Urinary bladder (tissue), 4 donors: ENCODE measurements around the gene COL18A1. TPM values are rescaled to one million over a fixed set of nuclear protein-coding genes. Genes with fewer than 3 reads are reported as not detected.

Source experiments
- DNase-seq: peaks from one replicate; pipeline ENCODE4 v3.0.0-alpha.2; 2015; ENCODE audit errors: extremely low spot score
- H3K27ac ChIP-seq: one replicate; pipeline ENCODE4 v1.5.1; 2013; ENCODE audit warnings: low read depth, mild to moderate bottlenecking, moderate library complexity
- H3K36me3 ChIP-seq: one replicate; pipeline ENCODE4 v1.6.1; 2013; ENCODE audit warnings: mild to moderate bottlenecking, moderate library complexity; ENCODE audit not compliant: insufficient read depth
- H3K4me1 ChIP-seq: one replicate; pipeline ENCODE4 v1.6.1; 2013; ENCODE audit warnings: mild to moderate bottlenecking, moderate library complexity; ENCODE audit not compliant: insufficient read depth
- H3K4me3 ChIP-seq: one replicate; pipeline ENCODE4 v1.5.1; 2013; ENCODE audit warnings: low read depth, low read length
- WGBS: extraction: QIAGEN DNeasy Blood & Tissue Kit; methylation state at CpG from one replicate; pipeline ENCODE4 v1.1.7; 2013; 5-methylcytosine and 5-hydroxymethylcytosine counted together
- polyA plus RNA-seq: library from polyadenylated mRNA; stranded (reverse); fragments of 200-250 nt; gene quantifications from one replicate; pipeline ENCODE4 v1.2.3, GENCODE V29; 2013
- total RNA-seq: library from RNA; depleted of rRNA; stranded (reverse); fragments of >200 nt; gene quantifications from one replicate; pipeline ENCODE4 v1.2.3, GENCODE V29; 2014
- donor health status: healthy with polysubstance abuse.
- donor health status: healthy.

COL18A1 gene
- total and polyA plus RNA-seq, 2 donors = 60.7 to 111 TPM

GRCh38 chr21:45511007-45511406 is 106.0 kb downstream of the COL18A1 start:
- Histone ChIP-seq H3K4me1 (no peaks in the 10 kb centered on the region), H3K36me3 (no peaks in the 10 kb centered on the region), H3K4me3 (no peak overlapping the region), H3K27ac (no peak overlapping the region)
- DNase-seq = no peak
- 78% methylated on average over 12 of the region's 12 CpGs for WGBS

GRCh38 chr21:45511661-45512431 is 106.9 kb downstream of the COL18A1 start:
- Histone ChIP-seq H3K4me3 (no peak overlapping the region), H3K27ac (no peak overlapping the region), H3K36me3 (no peaks in the 10 kb centered on the region), H3K4me1 (no peaks in the 10 kb centered on the region)
- DNase-seq = no peak
- 90% methylated on average over 35 of the region's 35 CpGs for WGBS

GRCh38 chr21:45512626-45513002 is 107.6 kb downstream of the COL18A1 start:
- Histone ChIP-seq H3K36me3 (no peaks in the 10 kb centered on the region), H3K4me1 (no peaks in the 10 kb centered on the region), H3K27ac (peak overlapping the region; percentile 51), H3K4me3 (no peak overlapping the region)
- no peak for DNase-seq
- WGBS = 88% methylated on average over 8 of the region's 8 CpGs

GRCh38 chr21:45513003-45513717 is 108.2 kb downstream of the COL18A1 start:
- Histone ChIP-seq H3K36me3 (no peaks in the 10 kb centered on the region), H3K4me1 (no peaks in the 10 kb centered on the region), H3K4me3 (no peak overlapping the region), H3K27ac (peak overlapping the region; percentile 51)
- peak; percentile 63 for DNase-seq
- 81% methylated on average over 19 of the region's 19 CpGs for WGBS

- no peak for DNase-seq
- Histone ChIP-seq H3K4me3 (no peak overlapping the region), H3K27ac (peak overlapping the region; percentile 60), H3K4me1 (no peaks in the 10 kb centered on the region), H3K36me3 (no peaks in the 10 kb centered on the region)
- WGBS = 86% methylated on average over 11 of the region's 11 CpGs
Measured at GRCh38 chr21:45513741-45514310, 108.9 kb downstream of the COL18A1 start.

- 90% methylated on average over 22 of the region's 22 CpGs for WGBS
- no peak for DNase-seq
- no peak overlapping the region for H3K4me3 ChIP-seq
- peak overlapping the region; percentile 60 for H3K27ac ChIP-seq
- H3K36me3 ChIP-seq = no peaks in the 10 kb centered on the region
- no peaks in the 10 kb centered on the region for H3K4me1 ChIP-seq
Measured at GRCh38 chr21:45514311-45515021, 109.5 kb downstream of the COL18A1 start.

- no peak overlapping the region for H3K27ac ChIP-seq
- DNase-seq = no peak
- WGBS = 91% methylated on average over 31 of the region's 31 CpGs
- no peak overlapping the region for H3K4me3 ChIP-seq
- H3K4me1 ChIP-seq = no peaks in the 10 kb centered on the region
- H3K36me3 ChIP-seq = no peaks in the 10 kb centered on the region
Measured at GRCh38 chr21:45515241-45516061, 110.5 kb downstream of the COL18A1 start.

- Histone ChIP-seq H3K4me3 (no peak overlapping the region), H3K27ac (no peak overlapping the region), H3K36me3 (no peaks in the 10 kb centered on the region), H3K4me1 (no peaks in the 10 kb centered on the region)
- WGBS = 87% methylated on average over 21 of the region's 21 CpGs
- no peak for DNase-seq
Measured at GRCh38 chr21:45516071-45516670, 111.2 kb downstream of the COL18A1 start.

- no peak overlapping the region for H3K27ac ChIP-seq
- DNase-seq = no peak
- H3K4me1 ChIP-seq = no peaks in the 10 kb centered on the region
- H3K4me3 ChIP-seq = no peak overlapping the region
- H3K36me3 ChIP-seq = no peaks in the 10 kb centered on the region
- 95% methylated on average over 14 of the region's 14 CpGs for WGBS
Measured at GRCh38 chr21:45516671-45517151, 111.7 kb downstream of the COL18A1 start.

GRCh38 chr21:45517249-45518065 is 112.5 kb downstream of the COL18A1 start:
- no peak overlapping the region for H3K27ac ChIP-seq
- no peaks in the 10 kb centered on the region for H3K4me1 ChIP-seq
- WGBS = 93% methylated on average over 15 of the region's 15 CpGs
- H3K36me3 ChIP-seq = no peaks in the 10 kb centered on the region
- H3K4me3 ChIP-seq = no peak overlapping the region
- no peak for DNase-seq

- Histone ChIP-seq H3K4me3 (no peak overlapping the region), H3K4me1 (no peaks in the 10 kb centered on the region), H3K27ac (no peak overlapping the region), H3K36me3 (no peaks in the 10 kb centered on the region)
- WGBS = 89% methylated on average over 2 of the region's 2 CpGs
- no peak for DNase-seq
Measured at GRCh38 chr21:45518742-45519141, 113.8 kb downstream of the COL18A1 start.

GRCh38 chr21:45519182-45519581 is 114.2 kb downstream of the COL18A1 start:
- DNase-seq = no peak
- Histone ChIP-seq H3K27ac (no peak overlapping the region), H3K36me3 (no peaks in the 10 kb centered on the region), H3K4me1 (no peaks in the 10 kb centered on the region), H3K4me3 (no peak overlapping the region)
- WGBS = 91% methylated on average over 4 of the region's 4 CpGs
